ENCODE results near the gene PHKG1.
"Not testable (repeated sequence)": the region's sequence is repeated elsewhere in the genome, so short reads cannot be mapped to it uniquely, and the experiment has no call there.

The PHKG1 gene

DNA sequence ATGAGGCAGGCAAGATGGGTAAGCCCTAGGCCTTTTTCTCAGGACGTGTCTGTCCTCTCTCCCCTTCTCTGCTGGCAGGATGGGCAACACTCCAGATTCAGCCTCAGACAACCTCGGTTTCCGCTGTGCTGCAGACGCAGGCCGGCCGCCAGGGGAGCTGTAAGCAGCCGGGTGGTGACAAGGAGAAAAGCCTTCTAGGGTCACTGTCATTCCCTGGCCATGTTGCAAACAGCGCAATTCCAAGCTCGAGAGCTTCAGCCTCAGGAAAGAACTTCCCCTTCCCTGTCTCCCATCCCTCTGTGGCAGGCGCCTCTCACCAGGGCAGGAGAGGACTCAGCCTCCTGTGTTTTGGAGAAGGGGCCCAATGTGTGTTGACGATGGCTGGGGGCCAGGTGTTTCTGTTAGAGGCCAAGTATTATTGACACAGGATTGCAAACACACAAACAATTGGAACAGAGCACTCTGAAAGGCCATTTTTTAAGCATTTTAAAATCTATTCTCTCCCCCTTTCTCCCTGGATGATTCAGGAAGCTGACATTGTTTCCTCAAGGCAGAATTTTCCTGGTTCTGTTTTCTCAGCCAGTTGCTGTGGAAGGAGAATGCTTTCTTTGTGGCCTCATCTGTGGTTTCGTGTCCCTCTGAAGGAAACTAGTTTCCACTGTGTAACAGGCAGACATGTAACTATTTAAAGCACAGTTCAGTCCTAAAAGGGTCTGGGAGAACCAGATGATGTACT, 13.1 kb downstream of the PHKG1 start:
- peak; percentile 71 for DNase-seq (ENCODE audit: low read depth)
- H3K4me3 ChIP-seq (ENCODE audit: control insufficient read depth, low read depth, low read length), result no peak overlapping the region
- TF ChIP-seq CTCF (conservative IDR thresholded peaks at IDR 0.05; ENCODE audit: control insufficient read depth, insufficient read depth, low read depth, low read length), result peak; percentile 68

DNA sequence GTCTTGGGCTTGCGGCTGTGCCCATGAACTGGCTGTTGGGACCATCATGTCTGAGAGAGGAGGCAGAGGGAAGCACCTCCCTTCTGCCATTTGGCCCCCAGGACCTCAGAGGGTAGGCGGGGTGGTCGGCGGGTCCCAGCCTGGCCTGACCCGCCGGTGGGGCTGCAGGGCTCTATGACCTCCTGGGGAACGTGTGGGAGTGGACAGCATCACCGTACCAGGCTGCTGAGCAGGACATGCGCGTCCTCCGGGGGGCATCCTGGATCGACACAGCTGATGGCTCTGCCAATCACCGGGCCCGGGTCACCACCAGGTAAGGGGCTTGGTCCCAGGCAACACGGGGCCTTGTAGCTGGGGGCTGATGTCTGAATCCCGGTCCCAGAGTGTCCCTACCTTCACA, 14.6 kb downstream of the PHKG1 start:
- DNase-seq (ENCODE audit: low read depth), result no peak
- TF ChIP-seq CTCF (conservative IDR thresholded peaks at IDR 0.05; ENCODE audit: control insufficient read depth, insufficient read depth, low read depth, low read length), result no peak
- H3K4me3 ChIP-seq (ENCODE audit: control insufficient read depth, low read depth, low read length), result no peak overlapping the region

GRCh38 chr7:56077681-56078080, 15.1 kb downstream of the PHKG1 start:
- no peak overlapping the region for H3K4me3 ChIP-seq (ENCODE audit: control insufficient read depth, low read depth, low read length)
- TF ChIP-seq CTCF (conservative IDR thresholded peaks at IDR 0.05; ENCODE audit: control insufficient read depth, insufficient read depth, low read depth, low read length), result no peak
- no peak for DNase-seq (ENCODE audit: low read depth)

GRCh38 chr7:56074371-56074791, 18.4 kb downstream of the PHKG1 start:
- TF ChIP-seq CTCF (conservative IDR thresholded peaks at IDR 0.05; ENCODE audit: control insufficient read depth, insufficient read depth, low read depth, low read length), result peak; percentile 88
- DNase-seq (ENCODE audit: low read depth), result peak; percentile 78
- H3K4me3 ChIP-seq (ENCODE audit: control insufficient read depth, low read depth, low read length), result no peak overlapping the region

DNA sequence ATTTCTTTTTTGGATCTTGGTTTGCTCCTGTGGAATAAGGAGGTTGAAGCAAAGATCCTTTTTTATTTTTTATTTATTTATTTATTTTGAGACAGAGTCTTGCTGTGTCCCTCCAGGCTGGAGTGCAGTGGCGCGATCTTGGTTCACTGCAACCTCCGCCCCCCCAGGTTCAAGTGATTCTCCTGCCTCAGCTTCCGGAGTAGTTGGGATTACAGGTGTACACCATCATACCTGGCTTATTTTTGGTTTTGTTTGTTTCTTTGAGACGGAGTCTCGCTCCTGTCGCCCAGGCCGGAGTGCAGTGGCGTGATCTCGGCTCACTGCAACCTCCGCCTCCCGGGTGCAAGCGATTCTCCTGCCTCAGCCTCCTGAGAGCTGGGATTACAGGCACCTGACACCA, 26.4 kb downstream of the PHKG1 start:
- not testable (repeated sequence) for H3K4me3 ChIP-seq (ENCODE audit: control insufficient read depth, low read depth, low read length); DNase-seq (ENCODE audit: low read depth)

DNA sequence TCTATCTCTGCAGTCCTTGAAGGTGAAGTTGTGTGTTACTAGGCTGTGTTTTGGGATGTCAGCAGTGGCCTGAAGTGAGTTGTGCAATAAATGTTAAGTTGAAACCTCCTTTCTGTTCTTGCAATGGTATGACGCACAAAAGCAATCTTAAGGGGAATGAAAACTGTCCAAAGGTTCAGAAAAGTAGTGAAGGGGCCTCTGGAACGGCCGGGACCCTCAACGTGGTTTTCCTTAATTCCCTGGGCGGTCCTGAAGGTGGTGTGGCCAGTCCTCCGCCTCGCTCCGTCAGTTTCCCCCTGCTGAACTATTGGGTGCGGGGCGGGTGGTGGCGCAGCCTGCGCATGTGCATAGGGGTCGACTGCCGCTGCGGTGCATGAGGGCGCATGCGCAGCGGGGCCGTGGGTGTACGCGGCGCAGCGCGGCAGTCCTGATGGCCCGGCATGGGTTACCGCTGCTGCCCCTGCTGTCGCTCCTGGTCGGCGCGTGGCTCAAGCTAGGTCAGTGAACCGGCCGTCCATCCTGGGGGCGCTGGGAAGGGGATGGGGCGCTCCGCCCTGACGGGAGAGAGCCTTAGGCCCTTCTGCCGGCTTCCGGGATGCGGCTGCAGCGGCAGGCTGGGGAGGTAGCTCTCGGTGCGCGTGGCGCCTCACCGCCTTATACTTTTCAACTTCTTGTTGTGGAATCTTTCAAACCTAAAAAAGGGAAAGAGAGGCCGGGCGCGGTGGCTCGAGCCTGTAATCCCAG, 28.7 kb downstream of the PHKG1 start, which contains the start of gene SUMF2:
Gene SUMF2 (plus strand): TSS at position 405 of the 744 bp plus-strand sequence. CDS start 26 bp downstream, at position 431.
- DNase-seq (ENCODE audit: low read depth), result peak; percentile 86
- H3K4me3 ChIP-seq (ENCODE audit: control insufficient read depth, low read depth, low read length), result peak within 1 kb of the TSS; percentile 90
- TF ChIP-seq CTCF (conservative IDR thresholded peaks at IDR 0.05; ENCODE audit: control insufficient read depth, insufficient read depth, low read depth, low read length), result no peak

GRCh38 chr7:56063500-56063881, 29.3 kb downstream of the PHKG1 start:
- TF ChIP-seq CTCF (conservative IDR thresholded peaks at IDR 0.05; ENCODE audit: control insufficient read depth, insufficient read depth, low read depth, low read length), result no peak
- no peak overlapping the region for H3K4me3 ChIP-seq (ENCODE audit: control insufficient read depth, low read depth, low read length)
- DNase-seq (ENCODE audit: low read depth), result no peak
